GM12801 (cell line): Measurements from ENCODE around the gene SHQ1.

Experiments
- CTCF ChIP-seq: IDR thresholded peaks from one replicate; pipeline ENCODE4 v1.5.1; 2011; ENCODE audit warnings: control low read depth; ENCODE audit not compliant: insufficient read length; ENCODE audit errors: extremely low read depth

Gene SHQ1

GRCh38 chr3:72728958-72729467 lies 119.2 kb downstream of the SHQ1 start:
- TF ChIP-seq CTCF: no peak

- TF ChIP-seq CTCF: no peak
Observed at GRCh38 chr3:72728329-72728889, 119.8 kb downstream of the SHQ1 start.

GRCh38 chr3:72727726-72728125 lies 120.5 kb downstream of the SHQ1 start:
- no peak for TF ChIP-seq CTCF

- TF ChIP-seq CTCF: no peak
Observed at GRCh38 chr3:72727172-72727571, 121.1 kb downstream of the SHQ1 start.

- no peak for TF ChIP-seq CTCF
Observed at GRCh38 chr3:72725229-72725628, 123.0 kb downstream of the SHQ1 start.

GRCh38 chr3:72724070-72724469 lies 124.2 kb downstream of the SHQ1 start:
- TF ChIP-seq CTCF: no peak

GRCh38 chr3:72722930-72723726 lies 125.1 kb downstream of the SHQ1 start:
- TF ChIP-seq CTCF: no peak
